Hepatic stellate cell (primary cell): ENCODE results near the gene TIMM44.
"Not testable (repeated sequence)": the region's sequence is repeated elsewhere in the genome, so short reads cannot be mapped to it uniquely, and the experiment has no call there.

Source experiments
- DNase-seq: peaks from one replicate; pipeline ENCODE4 v3.0.0; 2011; ENCODE audit warnings: low spot score

Gene TIMM44

GRCh38 chr19:7925171-7925851 lies 18.2 kb downstream of the TIMM44 start:
- peak; percentile 97 for DNase-seq

GRCh38 chr19:7924651-7925170 lies 18.8 kb downstream of the TIMM44 start:
- DNase-seq, result no peak

- DNase-seq, result no peak
These were observed 19.2 kb downstream of the TIMM44 start for GRCh38 chr19:7924241-7924640.

- DNase-seq, result no peak
These were observed 19.9 kb downstream of the TIMM44 start for GRCh38 chr19:7923295-7924191.

- no peak for DNase-seq
These were observed 20.6 kb downstream of the TIMM44 start for GRCh38 chr19:7922836-7923195.

GRCh38 chr19:7921967-7922835 lies 21.3 kb downstream of the TIMM44 start:
- DNase-seq, result no peak

- no peak for DNase-seq
These were observed 22.0 kb downstream of the TIMM44 start for GRCh38 chr19:7921302-7921966.

- DNase-seq, result peak; percentile 96
These were observed 22.8 kb downstream of the TIMM44 start for GRCh38 chr19:7920519-7921301.

- DNase-seq, result peak; percentile 94
These were observed 23.6 kb downstream of the TIMM44 start, which contains the start of gene SNAPC2 for GRCh38 chr19:7919610-7920518. Gene SNAPC2 (plus strand): TSS chr19:7920338. CDS start chr19:7920367, 29 bp downstream.

GRCh38 chr19:7918615-7919421 lies 24.6 kb downstream of the TIMM44 start:
- no peak for DNase-seq

GRCh38 chr19:7918062-7918614 lies 25.3 kb downstream of the TIMM44 start:
- not testable (repeated sequence) for DNase-seq

GRCh38 chr19:7917267-7918061 lies 26.0 kb downstream of the TIMM44 start:
- DNase-seq, result peak; percentile 84

- DNase-seq, result no peak
These were observed 26.6 kb downstream of the TIMM44 start for GRCh38 chr19:7916955-7917266.

- DNase-seq, result peak; percentile 62
These were observed 27.1 kb downstream of the TIMM44 start for GRCh38 chr19:7916103-7916954.

GRCh38 chr19:7915250-7916102 lies 28.0 kb downstream of the TIMM44 start:
- no peak for DNase-seq

- DNase-seq, result no peak
These were observed 28.8 kb downstream of the TIMM44 start, which contains the start of gene TGFBR3L for GRCh38 chr19:7914598-7915045. Gene TGFBR3L (plus strand): TSS chr19:7914830.
